ENCODE results near the gene KCNH6. TPM values are rescaled to one million over a fixed set of nuclear protein-coding genes. Genes with fewer than 3 reads are reported as not detected.

Gene KCNH6
- total RNA-seq, 2 experiments from 2014 or later = not detected

DNA sequence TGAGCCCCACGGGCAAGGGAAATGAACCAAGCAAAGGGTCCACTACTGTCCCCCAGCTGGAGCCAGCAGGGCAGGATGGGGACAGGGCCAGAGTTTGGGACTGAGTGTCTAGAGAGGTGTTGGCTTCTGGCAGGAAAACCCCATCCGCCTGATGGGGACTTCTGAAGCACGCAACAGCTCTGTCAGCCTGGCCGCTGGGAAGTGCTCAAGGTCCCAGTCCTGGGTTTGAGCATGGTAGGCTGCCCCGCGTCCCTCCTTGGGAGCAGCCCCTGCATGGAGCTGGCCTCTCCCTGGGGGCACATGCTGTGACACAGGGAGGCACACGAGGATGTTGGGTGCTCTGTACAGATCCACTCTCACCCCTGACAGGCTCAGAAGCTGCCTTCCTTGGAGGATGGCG is 31.7 kb upstream of the KCNH6 start:
- Mint-ChIP-seq H3K9me3 (no peaks in the 10 kb centered on the region), H3K27me3 (no peaks in the 10 kb centered on the region), H3K4me3 (no peak overlapping the region), H3K4me1 (no peaks in the 10 kb centered on the region), H3K36me3 (ENCODE audit: low read depth) (no peaks in the 10 kb centered on the region), H3K27ac (no peak overlapping the region)
- DNase-seq = no peak
- POLR2A ChIA-PET = no interaction called here
- CTCF ChIA-PET = interaction anchor here (1.1 kb wide), 1 partner anchor 427 kb away, joined by 3 read pairs; no protein-coding TSS in a partner anchor

DNA sequence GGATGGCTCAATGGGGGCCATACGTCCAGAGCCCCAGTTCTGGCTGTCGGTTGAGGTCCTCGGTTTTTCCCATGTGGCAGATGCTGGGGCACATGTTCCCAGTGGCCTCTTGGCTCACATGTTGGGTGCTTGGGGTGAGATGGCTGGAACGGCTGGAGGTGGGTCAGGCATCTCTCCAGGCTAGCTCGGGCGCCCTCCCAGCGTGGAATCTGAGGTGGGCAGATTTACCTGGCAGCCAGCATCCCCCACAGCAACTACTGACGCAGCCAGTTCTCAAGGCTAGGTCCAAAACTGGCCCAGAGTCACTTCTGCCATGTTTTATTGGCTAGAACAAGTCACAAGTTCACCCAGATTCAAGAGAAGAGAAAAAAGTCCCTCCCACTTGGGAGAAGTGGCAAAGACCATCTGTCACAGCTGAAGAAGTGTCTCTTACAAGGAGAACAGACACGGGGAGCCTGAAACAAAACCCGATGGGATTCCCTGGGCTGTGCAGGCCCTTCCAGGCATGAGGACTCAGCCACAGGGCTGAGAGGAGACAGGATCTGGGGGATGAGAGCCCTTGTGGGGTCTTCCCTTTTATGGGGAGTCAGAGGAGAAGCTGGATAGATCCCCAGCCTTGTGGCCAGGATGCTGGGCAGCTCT is 31.1 kb upstream of the KCNH6 start:
- DNase-seq = no peak
- H3K27ac Mint-ChIP-seq = no peak overlapping the region
- no peaks in the 10 kb centered on the region for H3K9me3 Mint-ChIP-seq
- H3K4me3 Mint-ChIP-seq = no peak overlapping the region
- H3K27me3 Mint-ChIP-seq = no peaks in the 10 kb centered on the region
- CTCF ChIA-PET = interaction anchor here (1.1 to 1.2 kb wide), 2 partner anchors 14 to 428 kb away, joined by 3 to 4 read pairs; no protein-coding TSS in a partner anchor
- POLR2A ChIA-PET = no interaction called here
- no peaks in the 10 kb centered on the region for H3K36me3 Mint-ChIP-seq (ENCODE audit: low read depth)
- H3K4me1 Mint-ChIP-seq = no peaks in the 10 kb centered on the region

DNA sequence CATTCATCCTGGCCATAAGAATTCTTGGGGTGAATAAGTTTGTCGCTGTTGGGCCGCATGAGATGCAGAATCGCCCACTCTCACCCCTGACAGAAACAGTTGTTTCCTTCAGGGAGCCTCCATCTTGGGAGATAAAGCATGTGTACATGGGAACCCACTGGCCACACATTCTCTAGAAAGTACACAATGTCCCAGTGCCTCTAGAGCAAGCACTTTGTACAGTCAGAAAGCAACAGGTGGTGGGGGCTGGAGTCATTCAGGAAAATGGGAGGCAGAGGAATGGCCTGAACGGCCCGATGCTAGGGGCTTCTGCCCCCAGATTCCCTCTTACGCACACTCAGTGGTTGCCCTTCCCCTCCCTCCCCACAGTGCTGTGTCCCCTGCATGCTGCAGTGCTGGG is 30.2 kb upstream of the KCNH6 start:
- Mint-ChIP-seq H3K27me3 (no peaks in the 10 kb centered on the region), H3K9me3 (no peaks in the 10 kb centered on the region), H3K36me3 (ENCODE audit: low read depth) (no peaks in the 10 kb centered on the region), H3K27ac (no peak overlapping the region), H3K4me3 (no peak overlapping the region), H3K4me1 (no peaks in the 10 kb centered on the region)
- CTCF ChIA-PET = interaction anchor here (1.2 kb wide), 1 partner anchor 15 kb away, joined by 4 read pairs; no protein-coding TSS in a partner anchor
- POLR2A ChIA-PET = no interaction called here
- DNase-seq = no peak

DNA sequence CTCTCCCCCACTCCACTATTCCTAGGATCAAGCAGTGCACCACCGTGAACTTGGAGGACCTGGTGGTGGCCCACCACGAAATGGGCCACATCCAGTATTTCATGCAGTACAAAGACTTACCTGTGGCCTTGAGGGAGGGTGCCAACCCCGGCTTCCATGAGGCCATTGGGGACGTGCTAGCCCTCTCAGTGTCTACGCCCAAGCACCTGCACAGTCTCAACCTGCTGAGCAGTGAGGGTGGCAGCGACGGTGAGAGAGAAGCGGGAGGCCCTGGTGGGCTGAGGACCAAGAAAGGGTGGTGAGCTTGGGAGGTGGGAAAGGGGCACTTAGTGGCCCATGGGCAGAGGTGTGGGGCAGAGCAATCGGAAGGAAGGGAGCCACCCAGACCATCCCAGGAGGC is 29.7 kb upstream of the KCNH6 start:
- no peaks in the 10 kb centered on the region for H3K27me3 Mint-ChIP-seq
- no peak overlapping the region for H3K4me3 Mint-ChIP-seq
- no peak overlapping the region for H3K27ac Mint-ChIP-seq
- ChIA-PET CTCF (no interaction called here), POLR2A (no interaction called here)
- H3K9me3 Mint-ChIP-seq = no peaks in the 10 kb centered on the region
- H3K36me3 Mint-ChIP-seq (ENCODE audit: low read depth) = no peaks in the 10 kb centered on the region
- H3K4me1 Mint-ChIP-seq = no peaks in the 10 kb centered on the region
- DNase-seq = no peak

DNA sequence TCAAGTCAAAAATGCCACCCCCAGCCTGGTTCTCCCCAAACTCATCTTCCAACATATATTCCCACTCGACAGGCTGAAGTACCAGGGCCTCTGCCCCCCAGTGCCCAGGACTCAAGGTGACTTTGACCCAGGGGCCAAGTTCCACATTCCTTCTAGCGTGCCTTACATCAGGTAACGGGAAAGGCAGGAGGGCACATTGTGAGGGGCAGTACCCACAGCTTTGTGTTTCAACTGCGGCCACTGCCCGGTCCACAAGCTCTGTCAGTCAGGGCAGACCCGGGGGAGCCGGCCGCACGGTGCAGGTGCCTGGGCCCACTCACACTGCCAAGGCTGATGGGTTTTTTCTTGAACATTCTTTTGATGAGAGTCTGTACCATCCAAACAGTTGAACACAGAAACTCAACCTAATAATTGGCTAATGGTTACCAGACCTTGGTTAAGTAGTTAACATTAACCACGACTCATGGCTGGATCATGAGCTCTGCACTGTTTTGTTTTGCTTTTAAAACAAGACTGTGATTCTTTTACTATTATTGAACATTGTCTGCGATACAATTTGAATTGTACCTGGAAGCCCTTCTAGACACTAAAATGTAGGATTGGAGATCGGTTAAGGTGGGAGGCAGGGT is 28.7 kb upstream of the KCNH6 start:
- POLR2A ChIA-PET = no interaction called here
- Mint-ChIP-seq H3K36me3 (ENCODE audit: low read depth) (no peaks in the 10 kb centered on the region), H3K27ac (no peak overlapping the region), H3K4me1 (no peaks in the 10 kb centered on the region), H3K4me3 (no peak overlapping the region), H3K27me3 (no peaks in the 10 kb centered on the region), H3K9me3 (no peaks in the 10 kb centered on the region)
- no peak for DNase-seq
- CTCF ChIA-PET = no interaction called here

DNA sequence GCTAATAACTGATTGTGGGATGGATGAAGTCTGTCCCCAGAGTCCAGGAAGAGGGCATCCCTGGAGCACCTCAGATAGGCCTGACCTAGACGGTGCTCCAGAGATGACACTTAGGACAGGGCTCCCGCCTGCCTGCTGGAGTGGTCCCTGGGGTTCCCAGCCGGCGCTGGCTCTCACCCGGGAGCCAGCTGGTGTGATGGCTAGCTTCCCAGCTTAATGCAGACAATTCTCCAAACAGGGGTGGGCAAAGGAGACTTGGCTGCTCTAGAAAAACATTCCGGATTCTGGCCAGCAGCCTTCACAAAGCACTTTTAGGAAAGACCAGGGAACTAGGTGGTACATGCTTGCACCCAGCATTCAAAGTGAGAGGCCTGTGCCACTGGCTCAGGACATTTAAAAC is 27.7 kb upstream of the KCNH6 start:
- Mint-ChIP-seq H3K27ac (no peak overlapping the region), H3K27me3 (no peaks in the 10 kb centered on the region), H3K36me3 (ENCODE audit: low read depth) (no peaks in the 10 kb centered on the region), H3K9me3 (no peaks in the 10 kb centered on the region), H3K4me1 (no peaks in the 10 kb centered on the region), H3K4me3 (no peak overlapping the region)
- no peak for DNase-seq
- POLR2A ChIA-PET = no interaction called here
- CTCF ChIA-PET = no interaction called here

DNA sequence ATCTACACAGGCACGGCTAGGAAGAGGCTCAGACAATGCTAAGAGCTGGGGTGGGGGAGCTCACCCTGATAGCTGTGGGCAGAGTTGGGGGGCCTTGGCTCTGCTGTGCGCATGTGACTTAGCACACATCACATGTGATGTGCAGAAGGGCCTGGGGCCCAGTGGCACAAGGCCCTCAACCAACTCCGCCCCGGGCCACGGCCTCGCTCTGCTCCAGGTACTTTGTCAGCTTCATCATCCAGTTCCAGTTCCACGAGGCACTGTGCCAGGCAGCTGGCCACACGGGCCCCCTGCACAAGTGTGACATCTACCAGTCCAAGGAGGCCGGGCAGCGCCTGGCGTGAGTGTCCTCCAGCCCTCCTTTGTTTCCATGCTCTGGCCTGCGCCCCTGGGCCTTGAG is 27.0 kb upstream of the KCNH6 start:
- no peaks in the 10 kb centered on the region for H3K4me1 Mint-ChIP-seq
- no peaks in the 10 kb centered on the region for H3K27me3 Mint-ChIP-seq
- no peak overlapping the region for H3K4me3 Mint-ChIP-seq
- H3K9me3 Mint-ChIP-seq = no peaks in the 10 kb centered on the region
- H3K36me3 Mint-ChIP-seq (ENCODE audit: low read depth) = no peaks in the 10 kb centered on the region
- DNase-seq = no peak
- ChIA-PET POLR2A (no interaction called here), CTCF (interaction anchor here (1.4 kb wide), 1 partner anchor 9 kb away, joined by 5 read pairs; no protein-coding TSS in a partner anchor)
- no peak overlapping the region for H3K27ac Mint-ChIP-seq

DNA sequence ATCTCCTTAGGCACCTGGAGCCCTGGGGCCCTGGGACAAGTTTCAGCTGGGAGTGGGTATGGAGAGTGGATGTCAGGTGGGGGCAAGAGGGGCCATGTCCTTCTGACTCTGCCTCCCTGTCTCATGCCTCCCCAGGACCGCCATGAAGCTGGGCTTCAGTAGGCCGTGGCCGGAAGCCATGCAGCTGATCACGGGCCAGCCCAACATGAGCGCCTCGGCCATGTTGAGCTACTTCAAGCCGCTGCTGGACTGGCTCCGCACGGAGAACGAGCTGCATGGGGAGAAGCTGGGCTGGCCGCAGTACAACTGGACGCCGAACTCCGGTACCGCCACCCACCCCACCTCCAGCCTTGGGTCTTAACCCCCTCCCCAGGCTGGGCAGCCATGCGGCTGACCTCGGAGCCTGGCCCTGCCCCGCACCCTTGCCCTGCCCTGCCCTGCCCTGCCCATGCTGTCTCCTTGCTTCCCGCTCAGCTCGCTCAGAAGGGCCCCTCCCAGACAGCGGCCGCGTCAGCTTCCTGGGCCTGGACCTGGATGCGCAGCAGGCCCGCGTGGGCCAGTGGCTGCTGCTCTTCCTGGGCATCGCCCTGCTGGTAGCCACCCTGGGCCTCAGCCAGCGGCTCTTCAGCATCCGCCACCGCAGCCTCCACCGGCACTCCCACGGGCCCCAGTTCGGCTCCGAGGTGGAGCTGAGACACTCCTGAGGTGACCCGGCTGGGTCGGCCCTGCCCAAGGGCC is 26.3 kb upstream of the KCNH6 start:
- H3K4me3 Mint-ChIP-seq = no peak overlapping the region
- no peak for DNase-seq
- H3K27me3 Mint-ChIP-seq = peaks cover 5% of the 10 kb centered on the region
- ChIA-PET POLR2A (no interaction called here), CTCF (interaction anchor here (1.3 to 1.4 kb wide), 2 partner anchors 9 to 53 kb away, joined by 3 to 5 read pairs; partner anchors contain the start of gene DCAF7)
- no peaks in the 10 kb centered on the region for H3K4me1 Mint-ChIP-seq
- H3K27ac Mint-ChIP-seq = no peak overlapping the region
- no peaks in the 10 kb centered on the region for H3K36me3 Mint-ChIP-seq (ENCODE audit: low read depth)
- H3K9me3 Mint-ChIP-seq = no peaks in the 10 kb centered on the region

DNA sequence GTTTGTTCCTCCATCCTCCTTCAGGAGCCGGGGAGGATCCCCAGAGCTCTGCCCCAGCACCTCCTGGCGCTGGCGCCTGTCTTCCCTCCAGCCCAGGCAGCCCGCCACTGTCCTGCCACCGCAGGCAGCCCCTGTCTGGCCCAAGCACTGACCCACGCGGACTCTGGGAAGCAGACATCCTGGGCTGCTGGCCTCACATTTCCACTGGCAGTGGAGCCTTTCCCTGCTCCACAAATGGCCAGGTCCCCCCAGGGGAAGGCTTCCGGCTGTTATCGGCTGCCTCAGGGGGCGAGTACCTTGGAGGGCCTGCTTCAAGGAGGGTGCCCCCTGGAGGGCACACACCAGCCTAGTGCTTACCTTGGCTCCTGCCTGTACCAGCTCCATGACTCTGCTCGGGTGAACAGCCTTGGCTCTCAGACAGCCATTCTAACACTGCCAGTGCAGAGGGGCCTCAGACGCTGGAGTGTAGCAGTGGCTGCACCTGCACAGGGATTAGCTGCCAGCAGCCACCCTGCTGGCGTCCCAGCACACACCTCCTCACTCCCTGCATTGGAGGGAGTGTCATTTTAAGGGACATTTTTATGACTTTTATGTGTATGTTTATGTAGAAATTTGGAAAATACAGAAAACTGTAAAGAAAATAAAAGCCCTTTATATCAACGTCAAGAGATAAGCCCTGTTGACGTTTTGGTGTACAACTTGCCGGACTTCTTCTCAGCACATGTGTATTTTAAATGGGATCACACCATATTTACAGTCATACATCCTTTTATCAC is 25.3 kb upstream of the KCNH6 start:
- Mint-ChIP-seq H3K4me1 (no peaks in the 10 kb centered on the region), H3K9me3 (no peaks in the 10 kb centered on the region), H3K4me3 (no peak overlapping the region), H3K27me3 (peaks cover 9% of the 10 kb centered on the region), H3K36me3 (ENCODE audit: low read depth) (no peaks in the 10 kb centered on the region), H3K27ac (no peak overlapping the region)
- CTCF ChIA-PET = interaction anchor here (1.3 kb wide), 1 partner anchor 52 kb away, joined by 3 read pairs; the partner anchor contains the start of gene DCAF7
- POLR2A ChIA-PET = no interaction called here
- no peak for DNase-seq

DNA sequence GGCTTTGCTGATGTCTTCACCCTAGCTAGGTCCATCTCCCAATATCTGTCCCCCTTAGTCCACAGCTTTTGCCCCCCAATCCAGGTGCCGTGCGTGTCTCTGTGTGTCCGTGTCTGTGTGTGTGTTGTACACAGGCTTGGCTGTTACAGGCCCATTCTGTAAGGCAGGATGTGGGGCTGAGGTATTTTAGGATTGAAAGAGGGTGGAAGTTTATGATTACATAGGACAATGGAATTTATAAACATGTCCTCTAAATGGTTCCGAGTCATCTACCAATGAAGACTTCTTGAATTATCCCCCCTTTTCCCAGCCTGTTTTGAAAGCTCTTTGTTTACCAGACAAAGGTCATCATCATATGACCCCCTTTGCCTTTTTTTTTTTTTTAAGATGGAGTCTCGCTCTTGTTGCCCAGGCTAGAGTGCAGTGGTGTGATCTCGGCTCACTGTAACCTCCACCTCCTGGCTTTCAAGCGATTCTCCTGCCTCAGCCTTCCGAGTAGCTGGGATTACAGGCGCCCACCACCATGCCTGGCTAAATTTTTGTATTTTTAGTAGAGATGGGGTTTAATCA is 24.4 kb upstream of the KCNH6 start:
- Mint-ChIP-seq H3K27me3 (peaks cover 16% of the 10 kb centered on the region), H3K4me1 (no peaks in the 10 kb centered on the region), H3K9me3 (no peaks in the 10 kb centered on the region), H3K4me3 (no peak overlapping the region), H3K36me3 (ENCODE audit: low read depth) (no peaks in the 10 kb centered on the region), H3K27ac (no peak overlapping the region)
- ChIA-PET POLR2A (no interaction called here), CTCF (no interaction called here)
- no peak for DNase-seq

DNA sequence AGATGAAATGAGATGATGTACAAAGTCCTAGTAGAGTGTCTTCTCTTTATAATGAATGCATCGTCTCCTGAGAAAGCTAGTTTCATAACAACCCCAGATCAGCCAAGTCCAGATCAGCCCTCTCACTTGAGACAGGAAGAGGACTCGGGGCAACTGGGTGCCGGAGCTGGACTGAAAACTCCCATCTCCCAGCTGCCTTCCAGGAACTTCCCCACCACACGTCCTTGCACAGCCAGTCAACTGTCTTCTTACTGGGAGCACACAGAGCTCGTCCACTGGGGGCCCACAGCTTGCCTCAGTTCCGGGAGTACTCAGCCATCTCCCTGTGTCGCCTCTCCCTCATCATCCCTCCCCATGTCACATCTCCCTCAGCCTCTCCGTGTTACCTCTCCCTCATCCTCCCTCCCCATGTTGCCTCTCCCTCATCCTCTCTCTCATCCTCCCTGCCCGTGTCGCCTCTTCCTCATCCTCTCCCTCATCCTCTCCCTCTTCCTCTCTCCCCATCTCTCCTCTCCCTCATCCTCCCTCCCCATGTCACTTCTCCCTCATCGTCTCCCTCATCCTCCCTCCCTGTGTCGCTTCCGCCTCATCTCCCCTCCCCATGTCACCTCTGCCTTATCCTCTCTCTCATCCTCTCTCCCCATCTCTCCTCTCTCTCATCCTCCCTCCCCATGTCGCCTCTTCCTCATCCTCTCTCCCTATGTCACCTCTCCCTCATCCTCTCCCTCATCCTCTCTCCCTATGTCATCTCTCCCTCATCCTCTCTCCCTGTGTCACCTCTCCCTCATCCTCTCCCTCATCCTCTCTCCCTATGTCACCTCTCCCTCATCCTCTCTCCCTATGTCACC is 22.4 kb upstream of the KCNH6 start:
- no peaks in the 10 kb centered on the region for H3K4me1 Mint-ChIP-seq
- H3K9me3 Mint-ChIP-seq = peaks cover 6% of the 10 kb centered on the region
- H3K4me3 Mint-ChIP-seq = no peak overlapping the region
- ChIA-PET POLR2A (no interaction called here), CTCF (interaction anchor here (0.7 kb wide), 1 partner anchor 996 kb away, joined by 3 read pairs; no protein-coding TSS in a partner anchor)
- H3K27me3 Mint-ChIP-seq = peaks cover 30% of the 10 kb centered on the region
- no peaks in the 10 kb centered on the region for H3K36me3 Mint-ChIP-seq (ENCODE audit: low read depth)
- H3K27ac Mint-ChIP-seq = no peak overlapping the region
- DNase-seq = no peak

DNA sequence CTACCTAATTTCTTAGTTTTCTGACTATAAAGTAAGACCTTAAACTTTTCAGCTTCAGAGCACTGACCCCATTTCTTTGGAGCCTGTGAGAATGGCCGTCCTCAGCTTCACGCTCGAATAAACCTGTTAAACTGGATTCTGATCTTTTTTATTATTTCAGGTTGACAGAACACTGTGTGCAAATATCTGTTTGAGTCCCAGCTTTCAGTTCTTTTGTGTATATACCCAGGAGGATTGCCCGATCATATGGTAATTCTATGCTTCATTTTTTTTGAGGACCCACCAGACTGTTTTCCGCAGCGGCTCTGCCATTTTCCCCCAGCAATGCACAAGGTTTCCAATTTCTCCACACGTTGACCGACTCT is 19.8 kb upstream of the KCNH6 start:
- H3K9me3 Mint-ChIP-seq = peaks cover 10% of the 10 kb centered on the region
- no peaks in the 10 kb centered on the region for H3K4me1 Mint-ChIP-seq
- DNase-seq = no peak
- CTCF ChIA-PET = no interaction called here
- H3K27me3 Mint-ChIP-seq = peaks cover 31% of the 10 kb centered on the region
- POLR2A ChIA-PET = interaction anchor here (0.6 kb wide), 1 partner anchor 166 kb away, joined by 3 read pairs; no protein-coding TSS in a partner anchor
- no peaks in the 10 kb centered on the region for H3K36me3 Mint-ChIP-seq (ENCODE audit: low read depth)
- no peak overlapping the region for H3K4me3 Mint-ChIP-seq
- H3K27ac Mint-ChIP-seq = no peak overlapping the region

All from activated CD4-positive, alpha-beta T cell treated with anti-CD3 and anti-CD28 coated beads, Interleukin-2, amount 10 ng/mL, durations not matched to agents 7 days and 5 days (primary cell).